Ovary (tissue), 9 donors: ENCODE measurements around the gene KCNK16. TPM values are rescaled to one million over a fixed set of nuclear protein-coding genes. Genes with fewer than 3 reads are reported as not detected.

Experiments used
- DNase-seq, 5 donors: peaks; one replicate each; pipeline ENCODE4 v3.0.0-alpha.2; 2019 to 2020
- H3K27ac ChIP-seq, 2 donors: fragments of 200-600 bp; one replicate each; pipeline versions ENCODE4 v1.5.1 to v1.8.0; 2019 to 2022
- H3K27me3 ChIP-seq: fragments of 200-600 bp; one replicate; pipeline ENCODE4 v1.8.0; 2022
- H3K36me3 ChIP-seq: fragments of 200-600 bp; sonication (generic); one replicate; pipeline ENCODE4 v1.5.1; 2019
- H3K4me1 ChIP-seq: one replicate; pipeline ENCODE4 v1.8.1; 2013; ENCODE audit warnings: mild to moderate bottlenecking, moderate library complexity; ENCODE audit not compliant: insufficient read depth
- H3K4me3 ChIP-seq: fragments of 200-600 bp; sonication (generic); one replicate; pipeline ENCODE4 v1.5.1; 2017
- H3K9me3 ChIP-seq, 2 donors: fragments of 200-600 bp in 1 of 2; sonication (generic) in 1 of 2; one replicate each; pipeline versions ENCODE4 v1.5.1 to v1.8.1; 2013 to 2019; ENCODE audit warnings: mild to moderate bottlenecking in 1 of 2, moderate library complexity in 1 of 2
- CTCF ChIP-seq, 3 donors: fragments of 450-650 bp in 2 of 3; fragments of 200-600 bp in 1 of 3; IDR thresholded peaks; one replicate each; pipeline versions ENCODE4 v1.5.1 to v1.8.0; 2016 to 2022; ENCODE audit warnings: antibody characterized with exemption in 3 of 3, mild to moderate bottlenecking in 1 of 3
- EP300 ChIP-seq: sonication (generic); formaldehyde crosslinking; IDR thresholded peaks from one replicate; pipeline ENCODE4 v1.6.1; 2017; ENCODE audit warnings: antibody characterized with exemption
- POLR2A ChIP-seq: fragments of 450-650 bp; IDR thresholded peaks from one replicate; pipeline ENCODE4 v1.6.1; 2017; ENCODE audit warnings: antibody characterized with exemption, mild to moderate bottlenecking, moderate library complexity
- WGBS, 3 donors: extraction: QIAGEN DNeasy Blood & Tissue Kit in 1 of 3; methylation state at CpG; one replicate each; pipeline versions ENCODE4 v1.1.5 to v1.1.7; 2013 to 2017; 5-methylcytosine and 5-hydroxymethylcytosine counted together
- intact Hi-C, 4 donors: fragments of 100-400 bp; cut with DNase I; formaldehyde crosslinking; loops; one replicate each; pipeline versions ENCODE4 v1.11.0 to v1.15.1; 2022 to 2023
- polyA plus RNA-seq, 2 donors: library from polyadenylated mRNA; stranded (reverse); fragments of 200-250 nt in 1 of 2; fragments of 350-450 nt in 1 of 2; fragmentation: Illumina TruSeq in 1 of 2; extraction: RNeasy Lipid Tissue Mini Kit (QIAGEN cat#74804) in 1 of 2; gene quantifications; one replicate each; pipeline ENCODE4 v1.2.3, GENCODE V29; 2013 to 2014
- total RNA-seq, 7 donors: library from RNA; depleted of rRNA in 2 of 7; stranded (reverse); fragments of >200 nt in 2 of 7; fragmentation: NEBNext Ultra II Directional in 3 of 7; extraction: Animal tissue kit (Norgen Biotek cat#: 25700) in 3 of 7; gene quantifications; one replicate each; pipeline versions ENCODE4 v1.1.0 to v1.2.4, GENCODE V29; 2016 to 2023
- donor health status: DM: no; HTN: no; CAD: no; lungs with moderate emphysema.
- donor health status: DM: no; HTN: no; CAD: no.
- donor health status: Bipolar disorder and iron deficiency.
- donor health status: DM: yes; HTN: yes; CAD: no.
- donor health status: DM: no; HTN: no; CAD: no.
- donor health status: DM: yes; HTN: yes; CAD: no.

KCNK16 gene
- total and polyA plus RNA-seq, 9 donors: not detected

GRCh38 chr6:39294899-39295298 is 27.6 kb downstream of the KCNK16 start:
- Histone ChIP-seq H3K27ac (no peak overlapping the region), H3K4me3 (no peak overlapping the region), H3K9me3 (no peaks in the 10 kb centered on the region), H3K27me3 (no peaks in the 10 kb centered on the region), H3K36me3 (no peaks in the 10 kb centered on the region), H3K4me1 (no peaks in the 10 kb centered on the region)
- intact Hi-C loops: no loop called here
- 33 to 58% (median 38%) methylated on average over 1 of the region's 1 CpG for WGBS, 3 donors
- DNase-seq: no peak
- TF ChIP-seq EP300: no peak
- no peak for TF ChIP-seq CTCF (IDR thresholded peaks at IDR 0.05)
- no peak for TF ChIP-seq POLR2A

GRCh38 chr6:39294133-39294532 is 28.4 kb downstream of the KCNK16 start:
- no peaks in the 10 kb centered on the region for H3K4me1 ChIP-seq
- H3K9me3 ChIP-seq: no peaks in the 10 kb centered on the region
- no peak for DNase-seq
- WGBS, 3 donors: 62 to 66% (median 64%) methylated on average over 5 of the region's 5 CpGs
- no peak overlapping the region for H3K4me3 ChIP-seq
- intact Hi-C loops: no loop called here
- no peak overlapping the region for H3K27ac ChIP-seq
- TF ChIP-seq POLR2A: no peak
- no peak for TF ChIP-seq CTCF (IDR thresholded peaks at IDR 0.05)
- TF ChIP-seq EP300: no peak
- no peaks in the 10 kb centered on the region for H3K36me3 ChIP-seq
- no peaks in the 10 kb centered on the region for H3K27me3 ChIP-seq

- 76 to 80% (median 77%) methylated on average over 6 of the region's 6 CpGs for WGBS, 3 donors
- intact Hi-C loops: no loop called here
- TF ChIP-seq CTCF (IDR thresholded peaks at IDR 0.05): no peak
- no peak for TF ChIP-seq EP300
- TF ChIP-seq POLR2A: no peak
Measured at GRCh38 chr6:39292637-39293036, 29.9 kb downstream of the KCNK16 start.

GRCh38 chr6:39289490-39289889 is 33.0 kb downstream of the KCNK16 start:
- Histone ChIP-seq H3K27me3 (no peaks in the 10 kb centered on the region), H3K9me3 (no peaks in the 10 kb centered on the region), H3K27ac (no peak overlapping the region), H3K4me1 (no peaks in the 10 kb centered on the region), H3K4me3 (no peak overlapping the region), H3K36me3 (no peaks in the 10 kb centered on the region)
- intact Hi-C loops: no loop called here
- no peak for TF ChIP-seq EP300
- TF ChIP-seq CTCF (IDR thresholded peaks at IDR 0.05): no peak
- no peak for TF ChIP-seq POLR2A
- WGBS, 3 donors: 83 to 85% (median 84%) methylated on average over 2 of the region's 2 CpGs
- no peak for DNase-seq

More at GRCh38 chr6:39292637-39293036, 29.9 kb downstream of the KCNK16 start:
- no peak overlapping the region for H3K4me3 ChIP-seq
- no peak overlapping the region for H3K27ac ChIP-seq
- no peaks in the 10 kb centered on the region for H3K9me3 ChIP-seq
- no peaks in the 10 kb centered on the region for H3K4me1 ChIP-seq
- no peaks in the 10 kb centered on the region for H3K27me3 ChIP-seq
- no peaks in the 10 kb centered on the region for H3K36me3 ChIP-seq
- DNase-seq: no peak
